H1 (cell line): ENCODE data around the gene TXNL4B. TPM values are rescaled to one million over a fixed set of nuclear protein-coding genes. Genes with fewer than 3 reads are reported as not detected.

Experiments
- CTCF ChIA-PET: fragments of 300-600 bp; sonication (Branson Sonifier 250); formaldehyde crosslinking; loops from one replicate; lab custom pipeline; 2021; ENCODE audit not compliant: partially characterized antibody; lab: Charles Lee
- POLR2A ChIA-PET: fragments of 300-600 bp; sonication (Branson Sonifier 250); formaldehyde crosslinking; loops from one replicate; lab custom pipeline; 2021; ENCODE audit warnings: inconsistent platforms; ENCODE audit not compliant: partially characterized antibody; lab: Charles Lee
- DNase-seq, 2 experiments: peaks; one replicate each; pipeline versions ENCODE4 v3.0.0 to v3.0.0-alpha.2; 2010 to 2022; ENCODE audit warnings: low spot score in 2 of 2, low read depth in 1 of 2, mixed read lengths in 1 of 2
- FAIRE-seq: peaks from 2 replicates; lab custom pipeline; 2011; peaks lifted over from hg19 to GRCh38; lab: Jason Lieb, UNC
- H2AFZ ChIP-seq: 2 replicates; pipeline ENCODE4 v1.8.1; 2012; ENCODE audit warnings: low read length, inconsistent platforms
- H2AK5ac ChIP-seq: 2 replicates; pipeline ENCODE4 v1.6.1; 2013; ENCODE audit warnings: low read depth, low read length
- H2BK120ac ChIP-seq: replicated peaks from 2 replicates; pipeline ENCODE3; 2013; ENCODE audit warnings: low read depth, low read length, inconsistent platforms
- H2BK12ac ChIP-seq: 2 replicates; pipeline ENCODE4 v1.6.1; 2013; ENCODE audit warnings: low read depth, low read length
- H2BK15ac ChIP-seq: 2 replicates; pipeline ENCODE4 v1.6.1; 2013; ENCODE audit warnings: low read length
- H2BK20ac ChIP-seq: 2 replicates; pipeline ENCODE4 v1.6.1; 2013; ENCODE audit warnings: low read length
- H2BK5ac ChIP-seq: 2 replicates; pipeline ENCODE4 v1.6.1; 2013; ENCODE audit warnings: low read depth, low read length
- H3K14ac ChIP-seq: 2 replicates; pipeline ENCODE4 v1.6.1; 2013; ENCODE audit warnings: inconsistent platforms; ENCODE audit not compliant: insufficient read length
- H3K18ac ChIP-seq: 2 replicates; pipeline ENCODE4 v1.6.1; 2013; ENCODE audit warnings: low read length; ENCODE audit errors: extremely low read depth
- H3K23ac ChIP-seq: 2 replicates; pipeline ENCODE4 v1.6.1; 2013; ENCODE audit warnings: inconsistent platforms; ENCODE audit not compliant: insufficient read length
- H3K23me2 ChIP-seq: 2 replicates; pipeline ENCODE4 v1.6.1; 2013; ENCODE audit warnings: low read depth, low read length
- H3K27ac ChIP-seq: 2 replicates; pipeline ENCODE4 v1.6.1; 2011; ENCODE audit warnings: low read depth, low read length, inconsistent platforms
- H3K27me3 ChIP-seq, 4 experiments: replicated peaks in 1 of 4; 1 replicate in 1 of 4; 2 replicates in 3 of 4; pipeline versions ENCODE4 v1.6.1 to v1.8.1; 2011 to 2013; ENCODE audit warnings: low read length in 3 of 4, mild to moderate bottlenecking in 3 of 4, inconsistent platforms in 2 of 4, mixed read lengths in 2 of 4, moderate library complexity in 1 of 4; ENCODE audit not compliant: control insufficient read depth in 3 of 4, insufficient read depth in 3 of 4; ENCODE audit errors: extremely low read depth in 1 of 4
- H3K36me3 ChIP-seq, 4 experiments: 2 replicates each; pipeline versions ENCODE4 v1.6.1 to v1.8.1; 2011 to 2013; ENCODE audit warnings: mild to moderate bottlenecking in 4 of 4, low read length in 3 of 4, moderate library complexity in 2 of 4, control low read depth in 1 of 4, inconsistent platforms in 1 of 4; ENCODE audit not compliant: insufficient read depth in 4 of 4, control insufficient read depth in 2 of 4
- H3K4ac ChIP-seq: replicated peaks from 2 replicates; pipeline ENCODE3; 2013; ENCODE audit warnings: low read length, low read depth, mixed read lengths, inconsistent platforms; ENCODE audit not compliant: insufficient read length
- H3K4me1 ChIP-seq, 4 experiments: replicated peaks in 1 of 4; 1 replicate in 1 of 4; 2 replicates in 3 of 4; pipeline versions ENCODE4 v1.6.1 to v1.8.1; 2011 to 2013; ENCODE audit warnings: low read length in 3 of 4, inconsistent platforms in 2 of 4, mixed read lengths in 1 of 4; ENCODE audit not compliant: insufficient read depth in 4 of 4, control insufficient read depth in 3 of 4
- H3K4me2 ChIP-seq, 2 experiments: 2 replicates each; pipeline versions ENCODE4 v1.6.1 to v1.8.1; 2011 to 2013; ENCODE audit warnings: low read depth in 2 of 2, low read length in 2 of 2, control low read depth in 1 of 2, inconsistent platforms in 1 of 2, mild to moderate bottlenecking in 1 of 2; ENCODE audit not compliant: insufficient read depth in 1 of 2
- H3K4me3 ChIP-seq, 4 experiments: fragments of 200-600, 300-600 bp in 1 of 4; sonication (generic), shearing (Covaris generic), sonication (Bioruptor Twin) in 1 of 4; 2 replicates each; pipeline versions ENCODE4 v1.5.1 to v1.8.1; 2011 to 2016; ENCODE audit warnings: low read length in 4 of 4, low read depth in 3 of 4, control low read depth in 2 of 4, inconsistent platforms in 2 of 4, mild to moderate bottlenecking in 2 of 4, mixed read lengths in 1 of 4, moderate library complexity in 1 of 4; ENCODE audit not compliant: insufficient read depth in 2 of 4; ENCODE audit errors: extremely low read depth in 1 of 4
- H3K56ac ChIP-seq: replicated peaks from 2 replicates; pipeline ENCODE3; 2013; ENCODE audit warnings: low read depth, mild to moderate bottlenecking, mixed read lengths, low read length, inconsistent platforms; ENCODE audit not compliant: insufficient read length
- H3K79me1 ChIP-seq: 2 replicates; pipeline ENCODE4 v1.6.1; 2013; ENCODE audit warnings: low read depth, low read length, control low read depth
- H3K79me2 ChIP-seq, 2 experiments: 2 replicates each; pipeline versions ENCODE4 v1.6.1 to v1.8.1; 2012 to 2013; ENCODE audit warnings: low read length in 2 of 2, mild to moderate bottlenecking in 2 of 2, inconsistent platforms in 1 of 2; ENCODE audit not compliant: insufficient read depth in 2 of 2, control insufficient read depth in 1 of 2
- H3K9ac ChIP-seq, 4 experiments: replicated peaks in 1 of 4; 1 replicate in 1 of 4; 2 replicates in 3 of 4; pipeline versions ENCODE4 v1.6.1 to v1.8.1; 2011 to 2013; ENCODE audit warnings: low read depth in 3 of 4, low read length in 3 of 4, control low read depth in 2 of 4, mild to moderate bottlenecking in 2 of 4, moderate library complexity in 2 of 4, inconsistent platforms in 1 of 4; ENCODE audit errors: extremely low read depth in 1 of 4
- H3K9me3 ChIP-seq, 2 experiments: 2 replicates each; pipeline versions ENCODE4 v1.6.1 to v1.8.1; 2012 to 2013; ENCODE audit warnings: mild to moderate bottlenecking in 2 of 2, moderate library complexity in 2 of 2, control low read depth in 1 of 2, inconsistent platforms in 1 of 2, low read depth in 1 of 2, low read length in 1 of 2, mixed read lengths in 1 of 2; ENCODE audit not compliant: insufficient read depth in 2 of 2
- H4K20me1 ChIP-seq, 2 experiments: replicated peaks in 1 of 2; 2 replicates each; pipeline versions ENCODE3 to v1.8.1; 2011 to 2013; ENCODE audit warnings: inconsistent platforms in 2 of 2, low read length in 2 of 2, mild to moderate bottlenecking in 1 of 2; ENCODE audit not compliant: insufficient read depth in 2 of 2, control insufficient read depth in 1 of 2
- H4K5ac ChIP-seq: 2 replicates; pipeline ENCODE4 v1.6.1; 2013; ENCODE audit warnings: low read length, low read depth, mixed read lengths, inconsistent platforms; ENCODE audit not compliant: insufficient read length
- H4K8ac ChIP-seq: 2 replicates; pipeline ENCODE4 v1.8.0; 2013; ENCODE audit warnings: mild to moderate bottlenecking, moderate library complexity, low read length, inconsistent platforms; ENCODE audit not compliant: insufficient read depth; ENCODE audit errors: extremely low read depth
- H4K91ac ChIP-seq: replicated peaks from 2 replicates; pipeline ENCODE3; 2013; ENCODE audit warnings: low read length, mixed read lengths, inconsistent platforms; ENCODE audit not compliant: insufficient read length
- BACH1 ChIP-seq: IDR thresholded peaks from 2 replicates; pipeline ENCODE4 v1.6.1; 2012; ENCODE audit warnings: low read length, improper control_type of control experiment
- BRCA1 ChIP-seq: IDR thresholded peaks from 2 replicates; pipeline ENCODE4 v1.6.1; 2012; ENCODE audit warnings: low read depth, low read length, improper control_type of control experiment
- CEBPB ChIP-seq: IDR thresholded peaks from 2 replicates; pipeline ENCODE4 v1.6.1; 2012; ENCODE audit warnings: low read depth, low read length
- CHD1 ChIP-seq: IDR thresholded peaks from 2 replicates; pipeline ENCODE4 v1.6.1; 2012; ENCODE audit warnings: low read depth, low read length, improper control_type of control experiment
- EGR1 ChIP-seq: IDR thresholded peaks from 2 replicates; pipeline ENCODE4 v1.6.1; 2011; ENCODE audit warnings: low read depth, low read length, borderline replicate concordance
- EZH2 ChIP-seq: fragments of 200-600 bp; sonication (generic); IDR thresholded peaks from 2 replicates; pipeline ENCODE4 v1.7.1; 2012; ENCODE audit warnings: low read depth, mild to moderate bottlenecking, moderate library complexity, low read length, inconsistent platforms; ENCODE audit not compliant: severe bottlenecking
- KDM1A ChIP-seq: fragments of 200-600, 300-600 bp; sonication (generic); IDR thresholded peaks from 2 replicates; pipeline ENCODE4 v1.7.1; 2016; ENCODE audit warnings: mild to moderate bottlenecking, low read length, borderline replicate concordance
- KDM4A ChIP-seq: IDR thresholded peaks from one replicate; pipeline ENCODE4 v1.7.1; 2012; ENCODE audit warnings: low read depth, mild to moderate bottlenecking, moderate library complexity, low read length, inconsistent platforms; ENCODE audit not compliant: severe bottlenecking
- NRF1 ChIP-seq: IDR thresholded peaks from 2 replicates; pipeline ENCODE4 v1.6.1; 2011; ENCODE audit warnings: mild to moderate bottlenecking, low read depth, low read length, improper control_type of control experiment
- POLR2A ChIP-seq, 2 experiments: IDR thresholded peaks; 1 replicate in 1 of 2; 2 replicates in 1 of 2; pipeline ENCODE4 v1.6.1; 2011; ENCODE audit warnings: low read depth in 2 of 2, low read length in 2 of 2, mild to moderate bottlenecking in 2 of 2; ENCODE audit errors: control extremely low read depth in 1 of 2
- RAD21 ChIP-seq, 2 experiments: IDR thresholded peaks in 1 of 2; conservative IDR thresholded peaks in 1 of 2; 2 replicates each; pipeline ENCODE4 v1.6.1; 2011; ENCODE audit warnings: low read depth in 2 of 2, low read length in 2 of 2, improper control_type of control experiment in 1 of 2, inconsistent platforms in 1 of 2, mild to moderate bottlenecking in 1 of 2, moderate library complexity in 1 of 2
- RBBP5 ChIP-seq: IDR thresholded peaks from 2 replicates; pipeline ENCODE4 v1.7.1; 2012; ENCODE audit warnings: low read depth, mild to moderate bottlenecking, inconsistent platforms, low read length, moderate library complexity, borderline replicate concordance
- SRF ChIP-seq: IDR thresholded peaks from 2 replicates; pipeline ENCODE4 v1.6.1; 2011; ENCODE audit warnings: mild to moderate bottlenecking, low read depth, low read length, moderate library complexity
- TBP ChIP-seq: IDR thresholded peaks from 2 replicates; pipeline ENCODE4 v1.6.1; 2011; ENCODE audit warnings: low read depth, low read length, improper control_type of control experiment
- YY1 ChIP-seq: IDR thresholded peaks from 2 replicates; pipeline ENCODE4 v1.6.1; 2011; ENCODE audit warnings: low read depth, mild to moderate bottlenecking, low read length
- WGBS, 2 experiments: shearing (Covaris generic) in 1 of 2; methylation state at CpG; one replicate each; pipeline versions ENCODE4 v1.1.6 to v1.1.7; 2013 to 2015; ENCODE audit warnings: low lambda C conversion rate in 2 of 2, mixed read lengths in 2 of 2, inconsistent platforms in 1 of 2, low coverage in 1 of 2, missing lambda C conversion rate in 1 of 2; ENCODE audit not compliant: insufficient replicate concordance in 2 of 2, insufficient coverage in 1 of 2, insufficient read length in 1 of 2; ENCODE audit errors: extremely low coverage in 1 of 2, missing lambda C conversion rate in 1 of 2; 5-methylcytosine and 5-hydroxymethylcytosine counted together
- polyA plus RNA-seq, 7 experiments: library from polyadenylated mRNA; depleted of rRNA in 3 of 7; stranded (reverse) in 5 of 7; unstranded in 2 of 7; fragments of >200 nt in 5 of 7; fragments of 200-250 nt in 2 of 7; gene quantifications; 1 replicate in 5 of 7; 2 replicates in 1 of 7; 4 replicates in 1 of 7; pipeline versions ENCODE4 v1.2.1 to v1.2.3, GENCODE V29; 2011 to 2013; ENCODE audit warnings: missing spikeins in 2 of 7, mixed read lengths in 2 of 7
- total RNA-seq: library from RNA; stranded (reverse); fragmentation: NEBNext Ultra II Directional; extraction: Animal tissue kit (Norgen Biotek cat#: 25700); gene quantifications from 2 replicates; pipeline ENCODE4 v1.2.1, GENCODE V29; 2021

TXNL4B gene
- total and polyA plus RNA-seq, 2 of the 8 experiments (the other 6 are each of a cell fraction or from before 2014, with no cell fraction given) = 6.7 to 10.6 TPM

- DNase-seq (no peak), FAIRE-seq (no peak)
- Histone ChIP-seq H3K36me3 (no peaks in the 10 kb centered on the region), H3K14ac (no peak overlapping the region), H3K23me2 (no peaks in the 10 kb centered on the region), H2BK120ac (no peak overlapping the region), H3K27ac (no peak overlapping the region), H3K27me3 (no peaks in the 10 kb centered on the region), H3K56ac (no peak overlapping the region), H4K5ac (no peak overlapping the region), H2AFZ (no peak overlapping the region), H3K79me2 (no peaks in the 10 kb centered on the region), H2BK5ac (no peak overlapping the region), H2BK20ac (no peak overlapping the region), H3K4me2 (no peak overlapping the region), H2BK12ac (no peak overlapping the region), H3K23ac (no peak overlapping the region), H3K4ac (no peak overlapping the region), H3K18ac (no peak overlapping the region), H2BK15ac (no peak overlapping the region), H4K20me1 (no peaks in the 10 kb centered on the region), H3K9ac (no peak overlapping the region; a peak in 1 of 7 replicates), H3K4me3 (no peak overlapping the region), H4K8ac (no peak overlapping the region), H3K4me1 (no peaks in the 10 kb centered on the region), H3K9me3 (no peaks in the 10 kb centered on the region), H4K91ac (no peak overlapping the region), H3K79me1 (no peaks in the 10 kb centered on the region), H2AK5ac (no peak overlapping the region)
- no peak for TF ChIP-seq CHD1
- no peak for TF ChIP-seq POLR2A (IDR thresholded peaks at IDR 0.05; ENCODE audit: control extremely low read depth in 1 of 2, low read depth in 2 of 2, low read length in 2 of 2)
- no peak for TF ChIP-seq BRCA1
- no peak for TF ChIP-seq EGR1
- TF ChIP-seq KDM1A = no peak
- TF ChIP-seq YY1 = no peak
- no peak for TF ChIP-seq EZH2
- TF ChIP-seq KDM4A = no peak
- TF ChIP-seq RBBP5 = no peak
- no peak for TF ChIP-seq RAD21 (IDR thresholded peaks at IDR 0.05 in 1 of 2, conservative IDR thresholded peaks at IDR 0.05 in 1 of 2; ENCODE audit: low read depth in 2 of 2, low read length in 2 of 2)
- TF ChIP-seq TBP = no peak
- no peak for TF ChIP-seq NRF1
- no peak for TF ChIP-seq SRF
- no peak for TF ChIP-seq BACH1
- TF ChIP-seq CEBPB = no peak
- ChIA-PET POLR2A (no interaction called here), CTCF (no interaction called here)
- 86% methylated on average over 2 of the region's 2 CpGs; no CpG with 5 or more reads in 1 of the 2 experiments for WGBS, 2 experiments
Measured at GRCh38 chr16:72042157-72042660, 51.2 kb downstream of the TXNL4B start.
